Vagina (tissue), 2 donors: Measurements from ENCODE around the gene CCDC27. TPM values are rescaled to one million over a fixed set of nuclear protein-coding genes. Genes with fewer than 3 reads are reported as not detected.
"Not testable (repeated sequence)": the region's sequence is repeated elsewhere in the genome, so short reads cannot be mapped to it uniquely, and the experiment has no call there.

Source experiments
- DNase-seq, 2 donors: peaks; one replicate each; pipeline ENCODE4 v3.0.0-alpha.2; 2017; ENCODE audit errors: extremely low spot score in 2 of 2
- H3K27ac ChIP-seq: fragments of 200-600 bp; sonication (generic); one replicate; pipeline ENCODE4 v1.5.1; 2019
- H3K27me3 ChIP-seq: fragments of 200-600 bp; sonication (generic); one replicate; pipeline ENCODE4 v1.5.1; 2019
- H3K36me3 ChIP-seq, 2 donors: fragments of 200-600 bp; sonication (generic); one replicate each; pipeline ENCODE4 v1.5.1; 2017 to 2019
- H3K4me1 ChIP-seq: fragments of 200-600 bp; sonication (generic); one replicate; pipeline ENCODE4 v1.5.1; 2019
- H3K4me3 ChIP-seq, 2 donors: fragments of 200-600 bp; sonication (generic); 1 replicate in 1 of 2; 2 replicates in 1 of 2; pipeline ENCODE4 v1.5.1; 2016 to 2019
- H3K9me3 ChIP-seq: fragments of 200-600 bp; sonication (generic); one replicate; pipeline ENCODE4 v1.5.1; 2019
- POLR2A ChIP-seq, 2 donors: fragments of 450-650 bp; IDR thresholded peaks; one replicate each; pipeline ENCODE4 v1.6.1; 2017; ENCODE audit warnings: antibody characterized with exemption in 2 of 2, mild to moderate bottlenecking in 2 of 2, moderate library complexity in 2 of 2
- POLR2AphosphoS5 ChIP-seq, 2 donors: sonication (generic); formaldehyde crosslinking; IDR thresholded peaks; one replicate each; pipeline ENCODE4 v1.9.0; 2017; ENCODE audit warnings: antibody characterized with exemption in 2 of 2, mild to moderate bottlenecking in 2 of 2, low read depth in 1 of 2; ENCODE audit not compliant: insufficient read depth in 1 of 2
- intact Hi-C: fragments of 100-400 bp; cut with DNase I; formaldehyde crosslinking; loops from one replicate; pipeline ENCODE4 v1.15.1; 2023
- total RNA-seq: library from RNA; depleted of rRNA; stranded (reverse); fragments of >200 nt; gene quantifications from one replicate; pipeline ENCODE4 v1.2.3, GENCODE V29; 2016
- TF ChIP-seq, protein P1 (sequence below), 3 experiments: fragments of 450-650 bp in 2 of 3; fragments of 200-600 bp in 1 of 3; sonication (generic) in 1 of 3; IDR thresholded peaks; one replicate each; pipeline ENCODE4 v1.5.1; 2017 to 2019; ENCODE audit warnings: antibody characterized with exemption in 3 of 3, mild to moderate bottlenecking in 2 of 3, moderate library complexity in 2 of 3

CCDC27 gene
- total RNA-seq, 1 donor from 2014 or later: not detected

- no peak for DNase-seq
- no peaks in the 10 kb centered on the region for H3K27me3 ChIP-seq
- intact Hi-C loops: no loop called here
- peaks cover 56% of the 10 kb centered on the region for H3K4me1 ChIP-seq
- H3K27ac ChIP-seq: no peak overlapping the region
- TF ChIP-seq, protein P1, sequence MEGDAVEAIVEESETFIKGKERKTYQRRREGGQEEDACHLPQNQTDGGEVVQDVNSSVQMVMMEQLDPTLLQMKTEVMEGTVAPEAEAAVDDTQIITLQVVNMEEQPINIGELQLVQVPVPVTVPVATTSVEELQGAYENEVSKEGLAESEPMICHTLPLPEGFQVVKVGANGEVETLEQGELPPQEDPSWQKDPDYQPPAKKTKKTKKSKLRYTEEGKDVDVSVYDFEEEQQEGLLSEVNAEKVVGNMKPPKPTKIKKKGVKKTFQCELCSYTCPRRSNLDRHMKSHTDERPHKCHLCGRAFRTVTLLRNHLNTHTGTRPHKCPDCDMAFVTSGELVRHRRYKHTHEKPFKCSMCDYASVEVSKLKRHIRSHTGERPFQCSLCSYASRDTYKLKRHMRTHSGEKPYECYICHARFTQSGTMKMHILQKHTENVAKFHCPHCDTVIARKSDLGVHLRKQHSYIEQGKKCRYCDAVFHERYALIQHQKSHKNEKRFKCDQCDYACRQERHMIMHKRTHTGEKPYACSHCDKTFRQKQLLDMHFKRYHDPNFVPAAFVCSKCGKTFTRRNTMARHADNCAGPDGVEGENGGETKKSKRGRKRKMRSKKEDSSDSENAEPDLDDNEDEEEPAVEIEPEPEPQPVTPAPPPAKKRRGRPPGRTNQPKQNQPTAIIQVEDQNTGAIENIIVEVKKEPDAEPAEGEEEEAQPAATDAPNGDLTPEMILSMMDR (IDR thresholded peaks at IDR 0.05): no peak
- TF ChIP-seq POLR2A (IDR thresholded peaks at IDR 0.05): no peak
- no peak for TF ChIP-seq POLR2AphosphoS5 (IDR thresholded peaks at IDR 0.05; ENCODE audit: insufficient read depth in 1 of 2, low read depth in 1 of 2)
- peaks cover 0 to 6% of the 10 kb centered on the region in 2 donors for H3K36me3 ChIP-seq
- H3K4me3 ChIP-seq: no peak overlapping the region
- no peaks in the 10 kb centered on the region for H3K9me3 ChIP-seq
Measured at GRCh38 chr1:3790952-3791351, 38.7 kb downstream of the CCDC27 start.

- Histone ChIP-seq H3K9me3 (no peaks in the 10 kb centered on the region), H3K36me3 (no peaks in the 10 kb centered on the region), H3K27ac (no peak overlapping the region), H3K4me3 (peak overlapping the region; percentile 76 to 79), H3K27me3 (no peaks in the 10 kb centered on the region), H3K4me1 (peaks cover 47% of the 10 kb centered on the region)
- intact Hi-C loops: no loop called here
- TF ChIP-seq, protein P1 (IDR thresholded peaks at IDR 0.05): no peak
- TF ChIP-seq POLR2A (IDR thresholded peaks at IDR 0.05) (no peak), POLR2AphosphoS5 (IDR thresholded peaks at IDR 0.05; ENCODE audit: insufficient read depth in 1 of 2, low read depth in 1 of 2) (no peak)
- DNase-seq: no peak
Measured at GRCh38 chr1:3795453-3796214, 43.4 kb downstream of the CCDC27 start.

GRCh38 chr1:3796215-3797061, 44.2 kb downstream of the CCDC27 start, which contains the start of gene LRRC47:
TSS of gene LRRC47 (minus strand) at chr1:3796498. CDS start at chr1:3796476, 22 bp downstream.
- no peaks in the 10 kb centered on the region for H3K27me3 ChIP-seq
- DNase-seq: no peak
- peaks cover 43% of the 10 kb centered on the region for H3K4me1 ChIP-seq
- peak within 1 kb of the TSS; percentile 76 to 79 for H3K4me3 ChIP-seq
- intact Hi-C loops: no loop called here
- TF ChIP-seq POLR2A (IDR thresholded peaks at IDR 0.05) (peak in 1 of 2 donors; percentile 13), POLR2AphosphoS5 (IDR thresholded peaks at IDR 0.05; ENCODE audit: insufficient read depth in 1 of 2, low read depth in 1 of 2) (peak; percentile 82 to 93)
- TF ChIP-seq, protein P1 (IDR thresholded peaks at IDR 0.05): peak in 1 of 3 experiments; percentile 41
- H3K9me3 ChIP-seq: no peaks in the 10 kb centered on the region
- H3K27ac ChIP-seq: peak within 1 kb of the TSS; percentile 30
- H3K36me3 ChIP-seq: no peaks in the 10 kb centered on the region

- H3K36me3 ChIP-seq: no peaks in the 10 kb centered on the region
- H3K27ac ChIP-seq: no peak overlapping the region
- no peak overlapping the region for H3K4me3 ChIP-seq
- no peaks in the 10 kb centered on the region for H3K27me3 ChIP-seq
- H3K9me3 ChIP-seq: no peaks in the 10 kb centered on the region
- no peak for DNase-seq
- TF ChIP-seq POLR2AphosphoS5 (IDR thresholded peaks at IDR 0.05; ENCODE audit: insufficient read depth in 1 of 2, low read depth in 1 of 2) (no peak), POLR2A (IDR thresholded peaks at IDR 0.05) (no peak)
- TF ChIP-seq, protein P1 (IDR thresholded peaks at IDR 0.05): no peak
- intact Hi-C loops: no loop called here
- peaks cover 17% of the 10 kb centered on the region for H3K4me1 ChIP-seq
Measured at GRCh38 chr1:3799976-3800685, 47.9 kb downstream of the CCDC27 start.

- H3K9me3 ChIP-seq, H3K4me3 ChIP-seq, intact Hi-C loops, H3K27ac ChIP-seq, H3K27me3 ChIP-seq, DNase-seq, H3K36me3 ChIP-seq: not testable (repeated sequence)
- peaks cover 10% of the 10 kb centered on the region for H3K4me1 ChIP-seq
Measured at GRCh38 chr1:3800795-3801194, 48.5 kb downstream of the CCDC27 start.
